ENCODE measurements around the gene TRIM17. TPM values are rescaled to one million over a fixed set of nuclear protein-coding genes. Genes with fewer than 3 reads are reported as not detected.

The TRIM17 gene
- total RNA-seq, 2 experiments from 2014 or later = 0.73 to 0.96 TPM

- Histone ChIP-seq H3K9me3 (ENCODE audit: control insufficient read depth in 1 of 2, insufficient read depth in 1 of 2, low read length in 2 of 2) (no peaks in the 10 kb centered on the region), H3K4me1 (ENCODE audit: insufficient read depth, low read length) (peaks cover 6% of the 10 kb centered on the region), H3K4me3 (ENCODE audit: low read length) (no peak overlapping the region), H3K27ac (ENCODE audit: low read depth in 1 of 2, low read length in 2 of 2) (no peak overlapping the region), H3K27me3 (ENCODE audit: control insufficient read depth in 1 of 2, insufficient read depth in 2 of 2, low read length in 2 of 2) (peaks cover 0 to 3% of the 10 kb centered on the region in 2 experiments), H3K36me3 (ENCODE audit: insufficient read depth, low read length) (no peaks in the 10 kb centered on the region)
- H3K9me3 Mint-ChIP-seq = no peaks in the 10 kb centered on the region
- no peaks in the 10 kb centered on the region for H3K4me1 Mint-ChIP-seq (ENCODE audit: low read depth)
- CTCF ChIA-PET = no interaction called here
- H3K36me3 Mint-ChIP-seq (ENCODE audit: low read depth) = no peaks in the 10 kb centered on the region
- no peak for ATAC-seq (ENCODE audit: poor library complexity)
- no peak overlapping the region for H3K27ac Mint-ChIP-seq
- TF ChIP-seq CTCF (IDR thresholded peaks at IDR 0.05) = no peak
- DNase-seq = no peak
- no peaks in the 10 kb centered on the region for H3K27me3 Mint-ChIP-seq
- POLR2A ChIA-PET = no interaction called here
- intact Hi-C loops (cut with DNase I, micrococcal nuclease) = no loop called here
- H3K4me3 Mint-ChIP-seq = no peak overlapping the region
Observed at GRCh38 chr1:228383773-228384172, 32.9 kb downstream of the TRIM17 start.

GRCh38 chr1:228381356-228381755 lies 35.3 kb downstream of the TRIM17 start:
- POLR2A ChIA-PET = no interaction called here
- peaks cover 16% of the 10 kb centered on the region for H3K4me1 ChIP-seq (ENCODE audit: insufficient read depth, low read length)
- Mint-ChIP-seq H3K36me3 (ENCODE audit: low read depth) (no peaks in the 10 kb centered on the region), H3K27me3 (no peaks in the 10 kb centered on the region), H3K4me1 (ENCODE audit: low read depth) (no peaks in the 10 kb centered on the region), H3K27ac (no peak overlapping the region), H3K4me3 (no peak overlapping the region), H3K9me3 (no peaks in the 10 kb centered on the region)
- H3K4me3 ChIP-seq (ENCODE audit: low read length) = no peak overlapping the region
- ATAC-seq (ENCODE audit: poor library complexity) (no peak), DNase-seq (no peak)
- peaks cover 0 to 4% of the 10 kb centered on the region in 2 experiments for H3K27me3 ChIP-seq (ENCODE audit: control insufficient read depth in 1 of 2, insufficient read depth in 2 of 2, low read length in 2 of 2)
- H3K9me3 ChIP-seq (ENCODE audit: control insufficient read depth in 1 of 2, insufficient read depth in 1 of 2, low read length in 2 of 2) = peaks cover 0 to 5% of the 10 kb centered on the region in 2 experiments
- no peak overlapping the region for H3K27ac ChIP-seq (ENCODE audit: low read depth in 1 of 2, low read length in 2 of 2)
- CTCF ChIA-PET = no interaction called here
- no peaks in the 10 kb centered on the region for H3K36me3 ChIP-seq (ENCODE audit: insufficient read depth, low read length)
- intact Hi-C loops (cut with DNase I, micrococcal nuclease) = no loop called here
- TF ChIP-seq CTCF (IDR thresholded peaks at IDR 0.05) = no peak

- no peaks in the 10 kb centered on the region for H3K4me1 Mint-ChIP-seq (ENCODE audit: low read depth)
- peaks cover 3% of the 10 kb centered on the region for H3K36me3 Mint-ChIP-seq (ENCODE audit: low read depth)
- no peak for DNase-seq
- intact Hi-C loops (cut with DNase I, micrococcal nuclease) = loop anchor here (2.0 kb wide), 2 partner anchors 135 to 137 kb away; no protein-coding TSS in a partner anchor
- no peaks in the 10 kb centered on the region for H3K27me3 Mint-ChIP-seq
- TF ChIP-seq CTCF (IDR thresholded peaks at IDR 0.05) = no peak
- no peak overlapping the region for H3K4me3 ChIP-seq (ENCODE audit: low read length)
- ChIA-PET CTCF (no interaction called here), POLR2A (no interaction called here)
- no peaks in the 10 kb centered on the region for H3K9me3 Mint-ChIP-seq
- H3K27ac Mint-ChIP-seq = no peak overlapping the region
- no peak overlapping the region for H3K4me3 Mint-ChIP-seq
- peaks cover 0 to 4% of the 10 kb centered on the region in 2 experiments for H3K27me3 ChIP-seq (ENCODE audit: control insufficient read depth in 1 of 2, insufficient read depth in 2 of 2, low read length in 2 of 2)
- H3K4me1 ChIP-seq (ENCODE audit: insufficient read depth, low read length) = peaks cover 16% of the 10 kb centered on the region
- peaks cover 0 to 5% of the 10 kb centered on the region in 2 experiments for H3K9me3 ChIP-seq (ENCODE audit: control insufficient read depth in 1 of 2, insufficient read depth in 1 of 2, low read length in 2 of 2)
- no peaks in the 10 kb centered on the region for H3K36me3 ChIP-seq (ENCODE audit: insufficient read depth, low read length)
- ATAC-seq (ENCODE audit: poor library complexity) = no peak
- no peak overlapping the region for H3K27ac ChIP-seq (ENCODE audit: low read depth in 1 of 2, low read length in 2 of 2)
Observed at GRCh38 chr1:228379666-228380065, 37.0 kb downstream of the TRIM17 start.

Measured in CD4-positive, alpha-beta T cell (primary cell).